Glomerular visceral epithelial cell (primary cell): ENCODE measurements around the gene LYSMD2.
A peak's percentile ranks its signal among the peaks of the same experiment; 100 is the strongest.
"Not testable (repeated sequence)": the region's sequence is repeated elsewhere in the genome, so short reads cannot be mapped to it uniquely, and the experiment has no call there.

ENCODE experiments used
- DNase-seq: peaks from one replicate; pipeline ENCODE4 v3.0.0-alpha.2; 2016; ENCODE audit errors: extremely low spot score

LYSMD2 gene, protein sequence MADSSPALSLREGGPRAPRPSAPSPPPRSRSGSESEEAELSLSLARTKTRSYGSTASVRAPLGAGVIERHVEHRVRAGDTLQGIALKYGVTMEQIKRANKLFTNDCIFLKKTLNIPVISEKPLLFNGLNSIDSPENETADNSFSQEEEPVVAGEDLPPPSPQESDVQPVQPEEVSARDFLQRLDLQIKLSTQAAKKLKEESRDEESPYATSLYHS

DNA sequence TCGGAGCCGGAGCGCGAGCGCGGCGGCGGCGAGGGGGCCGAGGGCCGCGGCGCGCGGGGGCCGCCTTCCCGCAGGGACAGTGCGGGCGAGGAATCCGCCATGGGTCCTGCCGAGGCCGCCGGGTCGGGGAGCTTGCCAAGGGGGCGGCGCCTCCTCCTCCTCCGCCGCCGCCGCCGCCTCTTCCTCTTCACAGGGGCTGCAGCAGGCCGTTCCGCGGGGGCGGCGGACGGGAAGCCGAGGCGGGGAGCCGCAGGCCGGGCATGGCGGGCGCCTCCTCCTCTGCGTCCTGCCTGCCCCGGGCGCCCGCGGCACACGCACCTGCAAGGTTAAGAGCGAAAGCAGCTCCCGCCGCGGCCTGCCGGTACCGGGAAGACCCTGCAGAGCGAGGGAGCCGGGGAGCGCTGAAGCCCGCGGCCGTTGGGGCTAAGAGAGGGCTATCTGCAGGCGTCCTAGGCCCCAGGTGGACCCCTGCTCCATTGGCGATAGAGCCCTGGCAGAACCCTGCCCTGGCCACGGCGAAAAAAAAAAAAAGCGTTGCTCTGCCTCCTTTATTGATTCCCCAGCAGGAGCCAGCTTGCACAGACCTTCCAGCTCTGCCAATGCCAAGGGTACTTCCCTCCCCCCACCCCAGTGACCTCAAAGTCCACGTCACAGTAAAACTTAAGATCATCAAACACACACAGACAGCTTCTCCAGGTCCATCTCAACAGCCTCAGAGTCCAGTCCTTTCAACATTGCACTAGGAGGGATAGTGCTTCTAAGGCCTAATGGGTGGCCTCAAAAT lies at the start of gene LYSMD2:
Gene LYSMD2 (minus strand): TSS at position 134 of the 784 bp plus-strand sequence. CDS start 33 bp downstream, at position 101.
- DNase-seq = peak; percentile 58

DNA sequence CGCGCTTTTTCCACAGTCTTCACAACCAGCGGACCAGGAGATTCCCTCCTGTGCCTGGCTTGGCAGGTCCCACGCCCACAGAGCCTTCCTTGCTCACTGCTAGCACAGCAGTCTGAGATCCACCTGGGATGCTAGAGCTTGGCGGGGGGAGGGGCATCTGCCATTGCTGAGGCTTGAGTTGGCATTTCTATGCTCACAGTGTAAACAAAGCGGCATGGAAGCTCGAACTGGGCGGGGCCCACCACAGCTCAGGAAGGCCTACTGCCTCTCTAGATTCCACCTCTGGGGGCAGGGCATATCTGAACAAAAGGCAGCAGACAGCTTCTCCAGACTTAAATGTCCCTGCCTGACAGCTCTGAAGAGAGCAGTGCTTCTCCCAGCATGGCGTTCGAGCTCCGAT lies 49.7 kb upstream of the LYSMD2 start:
- not testable (repeated sequence) for DNase-seq

DNA sequence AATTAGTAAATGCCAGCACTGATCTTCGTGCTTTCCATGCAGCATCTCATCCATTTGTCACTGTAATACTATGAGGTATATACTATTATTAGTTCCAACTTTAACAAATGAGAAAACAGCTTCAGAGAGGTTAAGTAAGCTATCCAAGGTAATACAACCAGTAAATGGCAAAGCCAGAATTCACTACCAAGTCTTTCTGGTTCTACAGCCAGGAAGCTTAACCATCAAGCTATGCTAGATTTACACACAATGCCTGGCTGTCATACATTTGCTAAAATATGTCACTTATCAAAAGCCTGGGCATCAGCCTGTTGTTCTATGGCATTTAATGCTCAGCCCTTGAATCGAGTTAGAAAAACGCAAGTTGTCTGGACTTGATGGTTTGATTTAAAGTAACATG lies 46.5 kb upstream of the LYSMD2 start:
- DNase-seq = no peak

DNA sequence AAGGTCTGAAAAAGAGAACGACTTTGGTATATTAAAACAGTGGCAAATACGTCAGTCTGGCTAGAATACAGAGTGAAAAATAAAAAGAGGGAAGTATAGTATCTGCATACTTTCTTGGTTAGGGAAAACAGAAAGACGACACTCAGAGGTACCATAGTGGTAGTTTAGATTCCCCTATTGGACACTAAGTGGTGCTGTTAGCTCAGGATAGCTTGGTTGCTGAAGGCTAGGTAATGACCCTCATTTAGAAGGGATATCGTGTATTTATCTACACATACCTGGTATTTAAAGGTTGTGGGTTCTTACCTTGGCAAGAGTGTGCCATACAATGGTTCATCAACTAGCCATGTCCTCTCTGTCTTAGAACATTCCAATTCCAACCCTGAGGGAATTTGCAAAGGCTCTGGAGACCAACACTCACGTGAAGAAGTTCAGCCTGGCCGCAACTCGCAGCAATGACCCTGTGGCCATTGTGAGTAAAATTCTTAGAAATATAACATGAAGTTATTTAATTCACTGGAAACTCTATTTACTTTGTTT lies 45.0 kb upstream of the LYSMD2 start:
- DNase-seq = peak; percentile 11

DNA sequence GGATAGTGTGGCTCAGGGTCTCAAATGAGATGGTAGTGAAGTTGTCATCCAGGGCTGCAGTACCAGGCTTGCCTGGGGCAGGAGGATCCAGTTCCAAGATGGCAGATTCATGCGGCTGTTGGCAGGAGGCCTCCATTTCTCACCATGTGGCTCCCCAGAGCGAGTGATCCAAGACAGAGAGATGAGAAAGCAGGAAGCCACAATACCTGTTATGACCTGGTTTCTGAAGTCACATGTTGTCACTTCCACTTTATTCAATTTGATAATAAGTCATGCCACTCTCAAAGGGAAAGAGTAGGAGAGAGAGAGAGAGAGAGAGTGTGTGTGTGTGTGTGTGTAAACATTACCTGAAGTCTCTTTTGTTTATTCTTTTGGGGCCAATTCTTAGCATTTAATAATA lies 44.1 kb upstream of the LYSMD2 start:
- DNase-seq = no peak

DNA sequence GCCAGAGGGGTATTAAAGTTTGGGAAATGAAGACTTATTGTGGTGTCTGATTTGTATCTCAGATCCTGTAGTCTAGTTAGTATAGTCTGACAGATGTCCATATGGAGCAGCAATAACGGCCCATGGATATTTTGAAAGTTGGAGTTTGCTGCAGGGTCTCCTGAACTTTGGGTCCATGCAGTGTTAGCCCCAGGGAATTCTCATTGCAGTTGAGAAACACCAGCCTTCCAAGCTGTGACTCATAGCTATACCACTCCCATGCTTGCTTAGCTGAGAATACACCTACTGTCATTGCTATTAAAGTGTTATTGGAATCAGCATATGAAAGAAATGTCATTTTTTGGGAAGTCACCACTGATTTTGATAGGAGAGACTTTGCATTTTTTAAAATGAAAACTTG lies 43.2 kb upstream of the LYSMD2 start:
- no peak for DNase-seq

DNA sequence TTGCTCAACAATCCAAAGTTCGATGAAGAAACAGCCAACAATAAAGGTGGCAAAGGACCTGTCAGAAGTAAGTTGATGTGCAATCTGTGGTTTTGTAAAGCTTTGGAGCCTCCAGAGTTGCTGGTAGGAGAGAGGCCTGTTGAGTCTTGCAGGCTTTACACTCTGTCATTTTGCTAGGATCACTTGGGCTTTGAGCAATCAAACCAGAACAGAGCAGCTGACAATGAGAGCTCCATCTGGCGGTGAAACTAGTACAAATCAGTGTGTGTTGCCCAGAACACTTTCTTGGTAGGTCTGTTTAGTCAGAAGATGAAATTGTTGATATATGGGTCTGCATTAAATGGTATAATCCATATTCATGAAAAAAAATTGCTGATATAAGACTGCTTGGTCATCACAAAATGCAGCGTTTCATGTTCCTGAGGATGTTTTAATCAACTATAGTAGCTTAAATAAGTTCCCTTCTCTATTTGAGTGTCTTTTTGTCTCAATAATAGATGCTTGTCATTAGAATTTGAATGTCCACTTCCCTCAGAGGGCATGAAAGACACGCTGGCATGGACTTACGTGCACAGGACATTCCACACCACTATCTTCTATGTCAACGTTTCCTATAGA lies 39.6 kb upstream of the LYSMD2 start:
- peak; percentile 69 for DNase-seq

DNA sequence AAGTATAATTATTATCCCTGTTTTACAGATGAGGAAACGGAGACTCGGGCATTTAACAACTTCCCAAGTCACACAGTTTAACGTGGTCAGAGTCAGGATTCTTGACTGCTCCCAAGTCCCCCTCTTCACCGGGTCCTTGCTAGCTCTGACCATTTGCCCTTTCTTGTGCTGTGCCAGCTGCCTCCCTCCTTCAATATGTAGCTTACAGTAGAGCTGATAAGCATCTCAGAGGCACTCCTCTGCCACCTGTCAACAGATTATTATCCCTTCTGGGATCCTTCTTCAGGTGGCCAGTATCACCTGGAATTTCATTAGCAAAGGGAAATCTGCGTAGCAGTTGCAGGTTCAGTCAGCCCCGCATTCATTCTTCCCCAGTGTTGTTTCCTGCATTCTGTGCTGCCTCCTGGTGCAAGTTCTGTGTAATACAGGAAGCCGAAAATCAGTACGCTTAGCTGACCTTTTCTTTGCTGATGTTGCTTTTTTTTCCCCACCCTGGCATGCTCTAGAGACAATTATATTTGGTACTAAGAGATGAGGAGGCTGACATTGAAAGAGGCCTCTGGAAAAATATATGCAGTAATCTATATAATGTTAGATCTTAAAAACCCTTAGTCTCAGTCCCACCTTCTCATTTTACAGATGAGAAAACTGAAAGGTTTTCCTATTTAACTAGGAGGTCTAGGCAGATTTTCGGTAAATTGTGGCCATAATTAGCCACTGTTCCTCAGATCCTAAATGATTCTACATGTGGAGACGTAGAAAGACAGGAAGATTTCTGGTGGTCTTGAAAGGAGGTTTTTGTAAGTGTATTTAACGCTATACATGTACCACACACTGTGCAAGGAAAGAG lies 38.7 kb upstream of the LYSMD2 start:
- peak; percentile 41 for DNase-seq

DNA sequence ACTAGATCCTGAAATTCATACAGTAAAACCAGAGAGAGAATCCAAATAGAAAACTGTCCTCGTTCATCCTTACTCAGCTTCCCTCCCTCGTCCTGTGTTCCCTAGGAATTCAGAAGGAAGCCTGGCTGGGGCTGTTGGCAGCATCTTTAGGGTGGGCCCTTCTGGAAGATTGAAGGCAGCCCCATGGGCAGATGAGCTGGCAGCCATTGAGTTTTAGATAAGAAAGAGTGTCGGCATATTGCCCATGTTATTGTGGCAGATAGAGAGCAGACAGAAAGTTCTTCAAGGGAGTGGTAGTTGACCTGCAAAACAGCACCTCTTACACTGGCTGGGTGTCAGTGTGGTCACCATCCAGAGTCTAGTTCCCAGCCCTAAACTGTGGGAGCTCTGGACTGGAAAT lies 37.5 kb upstream of the LYSMD2 start:
- no peak for DNase-seq

DNA sequence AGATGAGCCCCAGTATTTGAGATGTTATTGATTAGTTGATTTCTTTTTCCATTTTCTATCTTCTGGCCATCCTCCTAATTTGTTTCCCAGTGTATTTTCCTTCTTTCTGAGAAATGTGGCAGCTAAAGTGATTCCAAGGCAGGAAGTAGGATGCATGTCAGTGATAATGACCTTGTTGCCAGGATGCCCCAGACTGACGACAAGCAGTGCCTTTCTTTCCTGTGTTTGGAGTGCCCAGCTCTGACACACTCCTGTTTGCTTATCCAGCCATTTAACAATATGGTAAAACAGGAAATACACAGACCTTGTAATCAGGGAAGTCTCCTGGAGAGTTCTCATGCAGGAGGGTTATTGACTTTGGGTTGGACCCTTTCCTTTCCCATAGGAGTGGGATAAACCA lies 34.3 kb upstream of the LYSMD2 start:
- no peak for DNase-seq

DNA sequence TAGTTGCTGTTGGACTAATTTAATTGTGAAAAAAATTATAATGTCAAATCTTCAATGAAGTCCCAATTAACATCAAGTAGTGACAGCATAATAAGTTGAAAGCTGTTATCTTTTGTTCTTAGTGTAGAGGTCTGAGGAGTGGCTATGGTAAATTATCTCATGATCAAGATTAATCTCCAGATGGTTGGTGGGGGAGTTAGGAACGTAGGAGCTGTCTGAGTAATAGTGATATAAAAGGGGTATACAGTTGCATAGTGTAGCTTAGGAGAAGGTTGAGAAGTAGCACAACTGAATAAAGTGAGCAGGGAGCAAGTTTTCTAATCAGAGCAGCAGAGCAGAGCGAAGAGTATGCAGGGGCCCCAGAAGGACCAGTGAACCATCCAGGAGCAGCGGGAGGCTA lies 33.4 kb upstream of the LYSMD2 start:
- DNase-seq = no peak

DNA sequence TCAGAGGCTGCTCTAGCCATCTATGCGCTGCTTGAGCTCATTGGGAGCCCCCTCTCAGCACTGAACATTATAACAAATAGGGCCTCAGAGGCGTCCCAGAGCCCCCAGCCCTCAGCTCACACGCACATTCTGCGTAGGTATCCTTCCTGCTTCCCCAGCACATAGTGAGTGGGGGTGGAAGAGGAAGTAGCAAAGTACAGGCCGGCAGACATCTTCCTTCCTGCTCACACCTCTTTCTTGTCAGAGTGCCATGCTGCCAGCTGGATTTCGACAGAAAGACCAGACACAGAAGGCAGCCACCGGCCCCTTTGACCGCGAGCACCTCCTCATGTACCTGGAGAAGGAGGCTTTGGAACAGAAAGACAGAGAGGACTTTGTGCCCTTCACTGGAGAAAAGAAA lies 30.6 kb upstream of the LYSMD2 start:
- DNase-seq = no peak

DNA sequence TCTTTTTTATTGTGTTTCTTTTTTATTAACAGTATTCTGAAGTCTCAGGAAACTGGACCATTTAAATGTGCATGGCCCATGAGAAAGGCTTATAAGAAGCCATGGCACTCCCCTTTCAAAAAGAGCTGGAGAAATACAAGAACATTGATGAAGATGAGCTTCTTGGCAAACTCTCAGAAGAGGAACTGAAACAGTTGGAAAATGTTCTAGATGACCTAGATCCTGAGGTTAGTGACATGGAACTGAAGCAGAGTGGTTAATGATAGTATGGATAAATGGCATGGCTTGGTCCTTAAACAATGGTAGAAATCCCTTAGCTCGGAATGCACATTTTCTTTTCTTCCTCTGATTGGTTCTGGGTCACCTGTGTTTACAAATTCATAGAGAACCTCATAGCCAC lies 28.9 kb upstream of the LYSMD2 start:
- DNase-seq = no peak

DNA sequence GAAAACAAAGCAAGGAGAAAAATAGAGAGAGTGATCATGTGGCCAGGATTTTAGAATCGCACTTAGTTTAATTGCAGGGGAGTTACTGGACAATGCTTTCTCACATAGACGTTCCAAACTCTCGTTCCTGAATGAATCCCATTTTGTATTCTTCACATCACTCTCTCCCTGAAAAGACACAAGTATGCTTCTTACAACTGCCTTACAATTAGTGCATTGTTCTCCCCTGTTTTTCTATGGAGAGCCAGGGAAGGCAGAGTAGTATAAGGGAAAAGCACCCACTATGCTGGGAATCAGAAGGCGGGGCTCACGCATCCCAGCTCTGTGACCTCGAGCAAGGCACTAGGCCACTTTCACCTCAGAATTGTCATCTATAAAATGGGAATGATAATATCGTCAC lies 28.3 kb upstream of the LYSMD2 start:
- no peak for DNase-seq

DNA sequence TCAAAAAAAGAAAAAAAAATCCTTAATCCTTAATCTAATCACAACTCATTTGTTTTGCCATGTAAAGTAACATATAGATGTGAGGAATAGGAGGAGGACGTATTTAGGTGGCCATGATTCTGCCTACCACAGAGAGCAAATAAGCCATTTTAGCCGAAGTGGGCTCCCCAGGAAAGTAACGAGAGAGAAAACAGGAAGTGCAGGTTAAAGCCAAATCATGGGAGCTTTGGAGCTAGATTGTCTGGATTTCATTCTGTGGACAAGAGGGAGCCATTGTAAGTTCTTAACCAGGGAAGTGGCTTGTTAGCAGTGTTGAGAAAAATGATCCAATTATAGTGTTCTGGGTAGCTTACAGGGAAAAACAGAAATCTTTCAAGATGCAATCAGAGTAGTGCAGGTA lies 23.4 kb upstream of the LYSMD2 start:
- DNase-seq = no peak

DNA sequence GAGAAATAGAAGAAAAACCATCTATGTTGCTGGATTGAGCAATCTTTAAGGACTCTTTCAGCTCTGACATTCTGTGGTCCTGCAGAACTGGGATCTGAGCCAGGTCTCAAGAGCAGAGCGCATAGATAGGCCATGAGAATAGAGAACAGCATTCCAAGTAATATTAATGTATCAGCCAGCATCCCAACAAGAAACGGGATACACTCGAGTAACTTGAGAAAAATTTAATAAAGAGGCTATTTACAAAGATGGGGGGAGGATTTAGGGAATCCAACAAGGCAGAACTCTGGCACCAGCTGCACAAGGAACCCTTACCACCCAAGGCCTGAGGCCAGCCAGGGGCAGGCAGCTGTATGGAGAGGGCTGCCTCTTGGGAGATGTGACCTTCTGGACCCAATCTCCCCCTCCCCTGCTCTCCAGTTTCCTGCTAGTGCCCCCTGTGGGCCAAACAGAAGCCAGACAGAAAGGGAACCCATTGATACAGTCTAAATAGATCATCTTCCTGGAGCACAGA lies 22.2 kb upstream of the LYSMD2 start:
- DNase-seq = peak; percentile 60

DNA sequence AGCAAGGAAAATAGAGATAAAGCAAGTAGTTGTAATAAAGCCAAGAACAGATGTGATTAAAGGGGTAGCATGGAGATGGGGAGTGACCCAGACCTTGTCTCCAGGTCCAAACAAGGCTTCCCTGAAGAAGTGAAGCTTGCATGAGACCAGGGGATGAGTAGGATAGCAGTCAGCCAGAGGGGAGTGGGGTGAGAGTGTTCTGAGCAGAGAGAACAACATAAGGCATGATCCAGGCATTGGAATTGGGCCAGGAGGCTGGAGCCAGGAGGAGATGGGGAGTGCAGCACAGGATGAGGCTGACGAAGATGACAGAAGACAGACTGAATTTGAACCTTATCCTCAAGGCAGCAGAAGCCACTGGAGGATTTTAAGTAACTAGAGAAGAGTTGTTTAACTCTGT lies 21.2 kb upstream of the LYSMD2 start:
- no peak for DNase-seq

DNA sequence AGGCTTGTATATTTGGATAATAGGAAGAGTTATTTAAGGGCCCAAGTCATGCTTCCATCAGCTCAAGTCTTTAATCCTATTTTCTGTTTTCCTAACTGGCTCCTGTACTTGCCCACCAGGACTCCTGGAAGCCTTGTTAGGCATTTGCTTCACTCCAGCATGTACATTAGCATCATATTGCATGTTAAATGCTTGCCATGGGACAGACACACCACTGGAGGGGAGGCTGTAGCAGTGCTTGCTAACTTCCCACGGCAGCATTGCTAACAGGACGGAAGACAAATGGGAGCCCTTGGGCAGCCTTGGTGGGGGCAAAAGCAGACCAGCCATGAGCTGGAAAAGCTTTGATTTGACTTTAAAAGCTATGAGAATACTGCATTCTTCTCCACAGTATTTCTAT lies 20.0 kb upstream of the LYSMD2 start:
- DNase-seq = no peak

DNA sequence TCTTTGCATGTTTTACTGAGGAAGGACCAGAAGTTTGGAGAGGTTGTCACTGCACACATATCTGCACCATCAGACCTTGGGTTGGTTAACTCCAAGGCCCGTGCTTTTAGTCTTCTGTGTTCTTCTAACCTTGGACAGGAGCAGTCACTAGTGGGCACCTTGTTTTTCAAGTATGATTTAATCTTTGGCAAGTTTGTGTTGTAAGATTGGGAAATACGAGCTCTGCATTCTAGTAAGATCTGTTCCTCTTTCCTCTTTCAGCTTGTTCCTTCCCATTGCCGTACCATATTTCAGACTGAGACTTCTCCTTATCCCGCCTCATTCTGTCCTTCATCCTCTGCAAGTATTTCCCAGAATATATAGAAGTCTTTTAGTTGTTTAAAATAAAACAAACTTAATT lies 19.0 kb upstream of the LYSMD2 start:
- no peak for DNase-seq

DNA sequence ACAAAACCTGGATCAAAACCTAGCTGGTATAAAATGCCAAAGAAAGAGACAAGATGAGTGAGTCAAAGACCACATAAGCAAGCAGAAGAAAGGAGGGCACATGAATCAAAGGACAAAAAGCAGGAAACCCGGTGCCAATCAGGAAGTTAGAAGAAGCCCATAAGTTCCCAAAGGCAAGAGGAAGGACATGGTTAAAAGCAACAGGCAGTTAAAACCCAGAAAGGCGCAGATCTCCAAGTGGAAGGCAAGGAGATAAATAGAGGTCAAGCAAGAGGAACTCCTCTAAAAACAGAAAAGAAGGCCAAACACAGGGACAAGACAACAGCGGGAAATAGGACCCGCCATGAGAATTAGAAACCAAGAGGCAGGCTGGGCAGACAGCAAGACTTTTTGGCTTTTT lies 18.3 kb upstream of the LYSMD2 start:
- DNase-seq = no peak

DNA sequence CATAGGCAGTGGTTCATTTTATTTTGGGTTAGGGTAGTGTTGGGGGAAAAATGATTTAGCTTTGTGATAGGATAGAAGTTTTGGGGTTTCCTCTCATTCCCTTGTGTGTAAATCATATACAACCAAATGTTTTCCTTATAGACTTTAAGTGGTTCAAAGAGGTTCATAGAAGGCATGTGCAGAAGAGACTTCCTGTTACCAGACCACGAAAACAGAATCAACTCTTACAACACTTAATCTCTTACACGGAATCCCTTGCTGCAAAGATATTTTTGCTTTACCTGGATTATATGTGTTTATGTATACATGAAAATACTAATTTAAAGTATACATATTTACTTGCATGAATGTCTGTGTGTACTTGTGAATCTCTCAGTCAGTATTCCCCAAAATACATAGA lies 16.8 kb upstream of the LYSMD2 start:
- DNase-seq = no peak

DNA sequence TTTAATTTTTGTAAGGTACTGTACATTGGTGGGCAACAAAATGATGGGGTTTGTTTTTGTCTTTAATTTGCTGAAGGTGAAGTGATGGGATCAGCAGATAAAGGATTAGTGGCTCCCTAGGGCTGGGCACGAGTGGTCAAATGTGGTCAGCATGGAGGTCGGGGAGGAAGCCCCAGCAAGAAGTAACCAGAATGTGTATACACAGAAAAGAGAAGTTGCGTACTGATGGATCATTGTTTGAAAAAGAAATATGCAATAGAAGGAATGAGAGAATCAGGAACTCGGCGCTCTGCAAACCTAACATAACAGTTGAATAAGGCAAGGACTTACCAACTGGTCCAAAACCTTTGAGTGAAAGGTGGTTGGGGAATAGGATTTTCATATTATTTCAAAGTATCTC lies 15.4 kb upstream of the LYSMD2 start:
- no peak for DNase-seq
